HG03439 (cell line): ENCODE data around the gene UTP25.

Source experiments
- ATAC-seq: cut with Tn5 transposase; IDR thresholded peaks from one replicate; pipeline ENCODE4 v1.9.1; 2021; ENCODE audit warnings: mild to moderate bottlenecking, moderate library complexity; ENCODE audit not compliant: unreplicated experiment

The UTP25 gene

DNA sequence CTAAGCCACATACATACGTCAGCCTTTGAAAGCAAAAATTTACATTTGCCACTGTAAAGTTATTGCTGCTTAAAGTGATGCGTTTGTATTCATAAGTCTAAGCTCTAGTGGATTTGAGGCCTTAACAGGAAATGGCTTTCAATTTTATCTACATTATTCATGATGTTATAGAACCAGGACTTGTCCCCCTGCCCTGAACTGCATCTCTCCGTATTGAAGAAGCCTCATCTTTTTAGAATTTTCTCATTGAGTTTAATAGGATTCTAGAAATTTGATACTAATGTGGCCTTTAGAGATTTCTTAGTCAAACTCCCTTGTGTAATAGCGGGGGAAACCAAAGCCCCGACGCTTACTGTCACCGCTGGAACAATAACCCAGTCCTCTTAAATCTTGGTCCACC lies 9.9 kb downstream of the UTP25 start:
- no peak for ATAC-seq

- ATAC-seq: no peak
Observed at GRCh38 chr1:209838537-209838936, 10.8 kb downstream of the UTP25 start.

- ATAC-seq: no peak
Observed at GRCh38 chr1:209839875-209840546, 12.2 kb downstream of the UTP25 start.

DNA sequence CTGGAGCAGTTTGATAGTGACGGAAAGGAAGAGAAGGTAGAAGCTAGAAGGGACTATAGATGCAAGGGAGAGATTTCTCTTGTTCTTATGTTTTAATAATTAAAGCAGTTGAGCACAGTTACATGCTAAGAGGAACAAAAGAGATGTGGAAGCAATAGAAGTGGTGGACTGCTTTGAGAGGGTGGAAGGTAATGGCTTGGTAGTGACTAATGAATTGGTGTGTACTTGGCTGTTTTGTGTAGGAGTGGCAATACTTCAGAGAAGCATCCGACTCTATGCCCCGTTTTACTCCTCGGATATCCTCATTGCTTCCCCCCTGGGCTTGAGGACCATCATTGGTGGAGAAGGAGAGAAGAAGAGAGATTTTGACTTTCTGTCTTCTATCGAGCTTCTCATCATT lies 12.8 kb downstream of the UTP25 start:
- ATAC-seq: no peak

- no peak for ATAC-seq
Observed at GRCh38 chr1:209844695-209845407, 17.1 kb downstream of the UTP25 start.

DNA sequence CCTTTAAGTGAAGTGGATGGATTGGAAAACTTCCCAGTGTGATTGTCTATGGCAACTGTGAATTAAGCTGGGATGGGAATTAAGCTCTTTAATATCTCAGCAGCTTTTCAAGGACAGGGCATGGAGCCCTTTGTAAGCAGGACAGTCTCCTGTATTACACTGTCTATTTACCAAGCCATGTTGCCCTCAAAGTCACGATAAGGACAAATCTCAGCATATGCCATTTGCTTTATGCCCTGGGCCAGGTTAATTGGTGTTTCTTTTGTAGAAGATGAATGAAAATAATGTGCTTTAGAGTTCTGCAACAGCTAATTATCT lies 17.6 kb downstream of the UTP25 start:
- no peak for ATAC-seq

DNA sequence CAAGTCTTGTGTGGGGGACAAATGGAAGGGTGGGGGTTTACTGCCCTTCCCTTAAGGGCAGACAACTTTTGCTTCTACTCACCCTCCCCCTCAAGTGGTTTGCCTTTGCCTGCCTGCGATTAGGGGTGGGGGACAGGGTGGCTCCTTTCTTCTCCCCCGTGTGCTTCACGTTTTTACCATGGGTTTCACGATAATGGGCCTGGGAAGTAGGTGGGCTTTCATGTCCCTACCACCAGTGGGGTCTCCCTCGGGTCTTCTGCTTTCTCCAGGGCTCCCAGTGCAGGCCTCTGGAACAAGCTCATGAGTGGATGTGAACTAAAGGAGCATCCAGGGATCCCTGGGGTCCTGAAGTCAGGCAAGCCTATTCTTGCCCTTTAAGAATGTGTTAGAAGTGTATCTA lies 21.6 kb downstream of the UTP25 start:
- ATAC-seq: no peak

DNA sequence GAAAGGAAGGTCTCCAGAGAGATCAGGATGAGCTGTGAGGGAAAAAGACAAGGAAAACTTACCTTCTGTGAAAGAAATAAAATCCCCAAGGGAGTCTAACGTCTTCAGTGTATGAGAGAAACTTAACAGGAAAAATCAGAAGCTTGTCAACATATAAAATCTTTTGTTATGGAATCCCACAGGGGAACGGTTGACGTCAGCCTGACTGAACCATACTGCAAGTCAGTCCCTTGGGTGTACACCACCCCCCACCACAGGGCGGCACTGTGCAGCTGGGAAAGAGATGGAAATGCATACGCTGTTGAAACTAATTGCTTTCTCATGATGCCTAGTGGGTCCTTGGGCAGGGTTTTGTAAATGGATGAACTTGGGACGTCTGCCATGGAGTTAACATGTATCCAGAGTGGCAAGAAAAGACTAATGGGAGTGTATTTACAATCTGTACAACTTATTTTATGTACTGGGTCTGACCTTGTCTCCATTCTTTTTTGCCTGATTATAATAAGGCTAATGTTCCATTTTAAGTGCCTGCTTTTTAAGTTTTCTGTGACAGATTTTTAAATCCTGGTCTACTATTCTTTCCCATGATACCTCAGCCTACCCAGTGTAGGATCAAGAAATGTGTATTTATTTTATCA lies 22.7 kb downstream of the UTP25 start:
- ATAC-seq: no peak

DNA sequence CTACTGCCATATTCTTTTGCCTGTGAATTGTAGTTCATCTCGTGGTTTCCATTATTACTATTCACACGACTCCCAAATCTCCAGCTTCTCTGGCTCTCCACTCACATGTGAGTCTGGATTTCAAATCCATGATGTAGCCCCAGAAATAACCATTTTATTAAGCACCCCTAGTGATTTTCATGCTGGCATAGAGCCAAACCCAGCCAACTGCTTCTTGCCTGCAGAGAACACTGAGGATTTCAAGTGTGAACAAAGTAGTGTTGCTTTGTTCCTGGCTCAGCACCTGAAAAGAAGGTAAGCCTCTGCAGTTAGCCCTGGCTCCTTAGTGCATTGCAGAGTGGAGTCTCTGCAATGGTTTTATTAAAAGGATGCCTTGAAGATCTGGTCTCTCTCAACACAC lies 25.9 kb downstream of the UTP25 start:
- no peak for ATAC-seq

GRCh38 chr1:209854196-209854595 lies 26.4 kb downstream of the UTP25 start:
- ATAC-seq: no peak

DNA sequence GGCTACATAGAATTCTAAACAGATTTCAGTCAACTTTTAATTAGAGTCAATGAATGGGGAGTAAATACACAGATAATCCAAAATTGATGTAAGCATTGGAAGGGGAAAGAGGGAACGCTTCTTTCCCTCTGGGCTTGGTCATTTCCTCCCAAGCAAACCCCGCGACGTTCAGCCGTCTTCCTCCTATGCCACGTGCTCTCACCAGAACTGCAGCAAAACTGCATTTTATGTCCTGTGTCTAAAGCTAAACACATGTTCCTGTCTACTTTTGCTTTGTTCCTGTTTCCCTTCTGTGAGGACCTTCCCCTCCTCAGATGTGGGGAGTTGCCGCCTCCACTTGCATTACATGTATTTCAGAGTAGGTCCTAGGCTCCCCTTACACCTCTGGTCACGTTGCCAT lies 27.2 kb downstream of the UTP25 start:
- no peak for ATAC-seq

DNA sequence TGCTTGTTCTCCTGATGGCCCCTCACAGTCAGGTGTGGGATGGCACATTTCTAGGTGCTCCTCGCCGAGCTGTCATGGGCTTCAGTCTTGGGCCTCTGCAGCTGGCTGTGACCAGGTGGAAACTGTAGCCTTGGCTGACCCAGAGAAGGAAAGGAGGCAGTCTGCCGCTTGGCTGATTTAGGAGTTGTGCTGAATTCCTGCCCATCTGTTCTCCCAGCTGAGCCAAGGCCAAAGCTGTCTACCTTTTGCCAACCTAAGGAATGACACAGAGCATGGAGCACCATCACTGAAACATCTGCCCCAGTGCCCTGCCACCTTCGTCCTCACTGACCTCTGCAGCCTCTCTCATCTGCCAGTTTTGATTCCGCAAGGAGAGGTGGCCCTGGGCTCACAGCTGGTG lies 27.9 kb downstream of the UTP25 start:
- no peak for ATAC-seq

- ATAC-seq: no peak
Observed at GRCh38 chr1:209858561-209859103, 30.9 kb downstream of the UTP25 start.

- ATAC-seq: peak; percentile 82
Observed at GRCh38 chr1:209860293-209860881, 32.6 kb downstream of the UTP25 start.

- no peak for ATAC-seq
Observed at GRCh38 chr1:209861242-209861641, 33.5 kb downstream of the UTP25 start.

- ATAC-seq: no peak
Observed at GRCh38 chr1:209862391-209863356, 34.9 kb downstream of the UTP25 start.

GRCh38 chr1:209863766-209864485 lies 36.2 kb downstream of the UTP25 start:
- ATAC-seq: no peak

DNA sequence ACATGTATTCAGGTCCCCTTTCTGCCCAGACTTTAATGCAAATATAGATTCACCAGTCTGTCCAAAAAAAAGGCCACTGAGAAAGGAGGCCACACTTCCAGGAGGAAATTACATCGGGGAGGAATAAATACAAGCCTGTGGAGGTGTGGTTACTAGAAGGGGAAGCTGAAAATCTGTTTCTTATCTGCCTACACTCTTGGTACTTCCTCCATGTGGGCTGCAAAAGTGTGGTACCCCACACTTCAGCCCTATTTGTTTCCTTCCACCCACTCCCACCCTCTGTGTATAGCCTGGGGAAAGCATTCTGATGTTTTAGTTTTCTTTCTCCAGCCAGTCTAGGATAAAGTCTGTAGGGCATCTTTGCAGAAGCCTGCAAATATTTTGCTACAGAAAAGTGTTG lies 38.4 kb downstream of the UTP25 start:
- ATAC-seq: no peak

DNA sequence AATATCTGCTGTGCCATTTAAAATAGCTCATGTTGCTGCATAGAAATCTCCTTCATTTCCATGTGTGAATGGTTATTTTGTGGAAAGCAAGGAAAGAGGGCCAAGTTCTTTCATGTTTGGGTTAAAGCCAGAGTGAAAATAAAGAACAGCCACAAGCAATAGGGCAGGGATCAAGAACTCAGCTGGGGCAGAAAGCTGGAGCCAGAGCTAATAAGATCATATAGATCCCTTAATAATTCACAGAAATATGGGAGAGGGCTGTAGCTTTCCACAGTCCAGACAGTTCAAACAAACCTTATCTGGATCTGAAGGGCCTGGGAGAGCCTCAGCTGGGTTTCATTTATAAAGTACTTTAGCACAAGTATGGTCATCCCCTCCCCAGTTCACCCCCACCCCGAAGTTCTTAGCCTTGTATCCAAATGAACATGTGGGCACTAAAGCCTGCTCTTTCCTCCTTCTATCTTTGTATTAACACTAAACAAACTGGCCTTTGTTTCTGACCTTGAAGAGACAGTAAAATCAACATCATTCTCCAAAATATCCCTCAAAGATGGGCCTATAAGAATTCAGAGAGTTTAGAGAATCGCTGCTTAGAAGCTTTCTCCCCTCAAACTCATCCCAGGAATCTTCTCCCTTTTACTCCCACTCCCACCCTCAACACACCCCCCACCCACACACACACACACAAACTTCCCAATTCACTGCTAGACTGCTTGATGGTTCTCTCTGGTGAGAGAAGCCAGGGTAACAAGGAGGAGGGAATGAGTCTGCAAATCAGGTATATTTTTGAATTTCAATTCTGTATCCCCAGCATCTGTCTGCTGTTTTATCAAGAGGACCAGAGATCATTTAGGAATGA lies 41.7 kb downstream of the UTP25 start:
- ATAC-seq: no peak
